Body of pancreas (tissue), 4 donors: Measurements from ENCODE around the gene PES1.

Source experiments
- POLR2A ChIP-seq, 3 donors: fragments of 450-650 bp; IDR thresholded peaks; one replicate each; pipeline ENCODE4 v1.6.1; 2016; ENCODE audit warnings: antibody characterized with exemption in 3 of 3, mild to moderate bottlenecking in 2 of 3
- TF ChIP-seq, protein P1 (sequence below), 7 experiments: fragments of 450-650 bp in 4 of 7; fragments of 200-600 bp in 3 of 7; sonication (generic) in 3 of 7; IDR thresholded peaks; one replicate each; pipeline ENCODE4 v1.5.1; 2016 to 2019; ENCODE audit warnings: antibody characterized with exemption in 7 of 7

DNA sequence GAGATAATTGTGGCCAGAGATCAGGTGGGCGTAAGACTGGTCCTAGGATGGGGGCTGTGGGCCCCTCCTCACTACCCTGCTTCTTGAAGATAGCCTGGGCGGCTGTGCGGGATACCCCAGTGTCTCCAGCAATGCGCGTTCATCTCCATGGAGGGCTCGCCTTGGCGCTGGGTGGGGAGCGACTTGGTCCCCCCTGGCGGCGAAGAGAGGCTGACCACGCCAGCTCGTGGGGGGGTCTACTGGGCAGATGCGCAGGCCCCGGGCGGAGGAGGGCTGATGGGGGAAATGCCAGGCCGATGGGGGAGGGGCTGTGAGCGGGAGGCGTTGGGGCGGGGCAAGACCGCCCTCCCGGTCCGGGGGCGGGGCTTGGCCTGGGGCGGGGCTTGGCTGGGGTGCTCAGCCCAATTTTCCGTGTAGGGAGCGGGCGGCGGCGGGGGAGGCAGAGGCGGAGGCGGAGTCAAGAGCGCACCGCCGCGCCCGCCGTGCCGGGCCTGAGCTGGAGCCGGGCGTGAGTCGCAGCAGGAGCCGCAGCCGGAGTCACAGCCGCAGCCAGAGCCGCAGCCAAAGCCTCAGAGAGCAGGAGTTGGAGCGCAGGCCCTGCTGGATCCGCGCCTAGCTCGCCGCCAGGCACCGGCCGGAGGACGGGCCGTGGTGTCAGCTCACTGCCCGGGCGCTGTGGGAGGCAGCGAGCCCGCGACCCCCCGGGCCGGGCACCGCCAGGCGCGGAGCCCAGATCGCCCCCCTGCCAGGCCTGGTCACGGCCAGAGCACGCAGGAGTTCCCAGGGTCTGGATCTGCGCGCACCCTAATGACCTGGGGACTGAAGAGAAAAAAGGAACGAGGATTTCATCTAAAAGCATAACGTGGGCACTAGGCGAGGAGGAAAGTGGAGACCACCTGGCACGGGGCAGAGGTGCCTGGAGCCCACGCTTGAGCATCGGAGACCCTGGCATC is 43.8 kb upstream of the PES1 start, which contains the start of gene SLC35E4:
- TF ChIP-seq, protein P1, sequence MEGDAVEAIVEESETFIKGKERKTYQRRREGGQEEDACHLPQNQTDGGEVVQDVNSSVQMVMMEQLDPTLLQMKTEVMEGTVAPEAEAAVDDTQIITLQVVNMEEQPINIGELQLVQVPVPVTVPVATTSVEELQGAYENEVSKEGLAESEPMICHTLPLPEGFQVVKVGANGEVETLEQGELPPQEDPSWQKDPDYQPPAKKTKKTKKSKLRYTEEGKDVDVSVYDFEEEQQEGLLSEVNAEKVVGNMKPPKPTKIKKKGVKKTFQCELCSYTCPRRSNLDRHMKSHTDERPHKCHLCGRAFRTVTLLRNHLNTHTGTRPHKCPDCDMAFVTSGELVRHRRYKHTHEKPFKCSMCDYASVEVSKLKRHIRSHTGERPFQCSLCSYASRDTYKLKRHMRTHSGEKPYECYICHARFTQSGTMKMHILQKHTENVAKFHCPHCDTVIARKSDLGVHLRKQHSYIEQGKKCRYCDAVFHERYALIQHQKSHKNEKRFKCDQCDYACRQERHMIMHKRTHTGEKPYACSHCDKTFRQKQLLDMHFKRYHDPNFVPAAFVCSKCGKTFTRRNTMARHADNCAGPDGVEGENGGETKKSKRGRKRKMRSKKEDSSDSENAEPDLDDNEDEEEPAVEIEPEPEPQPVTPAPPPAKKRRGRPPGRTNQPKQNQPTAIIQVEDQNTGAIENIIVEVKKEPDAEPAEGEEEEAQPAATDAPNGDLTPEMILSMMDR (IDR thresholded peaks at IDR 0.05), result peak in 1 of 7 experiments; percentile 17
- TF ChIP-seq POLR2A (IDR thresholded peaks at IDR 0.05), result peak; percentile 80 to 83 (median 81)
